GM12873 (cell line): ENCODE measurements around the gene OTOGL.
A peak's percentile ranks its signal among the peaks of the same experiment; 100 is the strongest.

Source experiments
- CTCF ChIP-seq: IDR thresholded peaks from 2 replicates; pipeline ENCODE4 v1.5.1; 2012; ENCODE audit warnings: low read depth, mild to moderate bottlenecking, moderate library complexity, low read length, control low read depth; ENCODE audit not compliant: insufficient read depth; ENCODE audit errors: missing control alignments

OTOGL gene

GRCh38 chr12:80195737-80196136 is 96.4 kb downstream of the OTOGL start:
- TF ChIP-seq CTCF, result no peak

GRCh38 chr12:80196419-80196818 is 97.1 kb downstream of the OTOGL start:
- no peak for TF ChIP-seq CTCF

- no peak for TF ChIP-seq CTCF
Measured at GRCh38 chr12:80198782-80199337, 99.5 kb downstream of the OTOGL start.

- TF ChIP-seq CTCF, result no peak
Measured at GRCh38 chr12:80199931-80200330, 100.6 kb downstream of the OTOGL start.

GRCh38 chr12:80200414-80200813 is 101.1 kb downstream of the OTOGL start:
- TF ChIP-seq CTCF, result peak; percentile 1

GRCh38 chr12:80201908-80202307 is 102.6 kb downstream of the OTOGL start:
- TF ChIP-seq CTCF, result no peak

- no peak for TF ChIP-seq CTCF
Measured at GRCh38 chr12:80205960-80206359, 106.6 kb downstream of the OTOGL start.
